IMR-90 (cell line): ENCODE data around the gene MATK.

ENCODE experiments used
- CEBPB ChIP-seq: IDR thresholded peaks from 2 replicates; pipeline ENCODE4 v1.6.1; 2012; ENCODE audit warnings: low read depth, low read length, improper control_type of control experiment
- CHD1 ChIP-seq: IDR thresholded peaks from 2 replicates; pipeline ENCODE4 v1.6.1; 2012; ENCODE audit warnings: low read depth, low read length, improper control_type of control experiment
- CTCF ChIP-seq: conservative IDR thresholded peaks from 2 replicates; pipeline ENCODE4 v1.5.1; 2012; ENCODE audit warnings: mild to moderate bottlenecking, low read depth, low read length, improper control_type of control experiment
- ELK1 ChIP-seq: fragments of 150-350 bp; IDR thresholded peaks from 2 replicates; pipeline ENCODE4 v1.6.1; 2016; ENCODE audit warnings: low read depth, mild to moderate bottlenecking, low read length, moderate library complexity, borderline replicate concordance
- FOS ChIP-seq: fragments of 150-350 bp; IDR thresholded peaks from 2 replicates; pipeline ENCODE4 v1.6.1; 2016; ENCODE audit warnings: low read depth, low read length
- MAFK ChIP-seq: IDR thresholded peaks from 2 replicates; pipeline ENCODE4 v1.6.1; 2012; ENCODE audit warnings: low read depth, low read length, improper control_type of control experiment
- MAZ ChIP-seq: IDR thresholded peaks from 2 replicates; pipeline ENCODE4 v1.6.1; 2012; ENCODE audit warnings: low read depth, mild to moderate bottlenecking, low read length, improper control_type of control experiment, moderate library complexity, borderline replicate concordance
- NFE2L2 ChIP-seq: fragments of 150-350 bp; IDR thresholded peaks from 2 replicates; pipeline ENCODE4 v1.6.1; 2016; ENCODE audit warnings: low read depth, mild to moderate bottlenecking, low read length
- POLR2A ChIP-seq: IDR thresholded peaks from 2 replicates; pipeline ENCODE4 v1.6.1; 2012; ENCODE audit warnings: mild to moderate bottlenecking, low read depth, low read length
- RAD21 ChIP-seq: IDR thresholded peaks from 2 replicates; pipeline ENCODE4 v1.6.1; 2012; ENCODE audit warnings: low read length, improper control_type of control experiment
- RFX5 ChIP-seq: IDR thresholded peaks from 2 replicates; pipeline ENCODE4 v1.8.0; 2012; ENCODE audit warnings: low read depth, mild to moderate bottlenecking, low read length, moderate library complexity
- USF2 ChIP-seq: fragments of 150-350 bp; IDR thresholded peaks from 2 replicates; pipeline ENCODE4 v1.6.1; 2017; ENCODE audit warnings: mild to moderate bottlenecking, antibody characterized with exemption, low read length, low read depth

- TF ChIP-seq CTCF, result no peak
- no peak for TF ChIP-seq POLR2A
- TF ChIP-seq USF2, result no peak
- no peak for TF ChIP-seq CEBPB
- no peak for TF ChIP-seq FOS
- no peak for TF ChIP-seq NFE2L2
- no peak for TF ChIP-seq CHD1
- TF ChIP-seq RFX5, result no peak
- TF ChIP-seq MAZ, result no peak
- no peak for TF ChIP-seq MAFK
- TF ChIP-seq RAD21, result no peak
- TF ChIP-seq ELK1, result no peak
Observed at GRCh38 chr19:3819989-3820388, 33.8 kb upstream of the MATK start.
